ENCODE data around the gene NRDE2.
"Not testable (repeated sequence)": the region's sequence is repeated elsewhere in the genome, so short reads cannot be mapped to it uniquely, and the experiment has no call there.

The NRDE2 gene

GRCh38 chr14:90344331-90345238, 12.8 kb upstream of the NRDE2 start:
- DNase-seq (ENCODE audit: low spot score) = no peak

- DNase-seq (ENCODE audit: low spot score) = no peak
Measured at GRCh38 chr14:90342327-90342726, 10.6 kb upstream of the NRDE2 start.

GRCh38 chr14:90341784-90342183, 10.0 kb upstream of the NRDE2 start:
- DNase-seq (ENCODE audit: low spot score) = no peak

GRCh38 chr14:90341232-90341631, 9.5 kb upstream of the NRDE2 start:
- not testable (repeated sequence) for DNase-seq (ENCODE audit: low spot score)

GRCh38 chr14:90336985-90337384, 5.2 kb upstream of the NRDE2 start:
- no peak for DNase-seq (ENCODE audit: low spot score)

GRCh38 chr14:90336401-90336800, 4.7 kb upstream of the NRDE2 start:
- DNase-seq (ENCODE audit: low spot score) = no peak

DNA sequence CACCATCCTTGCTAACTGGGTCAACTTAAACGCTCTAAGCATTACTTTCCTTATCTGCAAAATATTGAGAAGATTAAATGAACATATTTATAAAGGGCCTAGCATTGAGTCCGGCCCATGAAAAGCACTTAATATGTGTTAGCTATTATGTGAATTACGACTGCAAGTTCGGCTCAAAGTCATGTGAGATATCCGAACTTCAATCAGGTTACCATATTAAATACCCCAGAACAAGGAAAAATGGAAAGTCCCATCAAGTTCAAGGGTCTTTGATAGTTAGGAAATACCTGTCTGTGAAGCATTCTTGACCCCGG, 487 bp upstream of the NRDE2 start:
- DNase-seq (ENCODE audit: low spot score) = no peak

- no peak for DNase-seq (ENCODE audit: low spot score)
Measured at GRCh38 chr14:90330203-90331196, 1.2 kb downstream of the NRDE2 start.

DNA sequence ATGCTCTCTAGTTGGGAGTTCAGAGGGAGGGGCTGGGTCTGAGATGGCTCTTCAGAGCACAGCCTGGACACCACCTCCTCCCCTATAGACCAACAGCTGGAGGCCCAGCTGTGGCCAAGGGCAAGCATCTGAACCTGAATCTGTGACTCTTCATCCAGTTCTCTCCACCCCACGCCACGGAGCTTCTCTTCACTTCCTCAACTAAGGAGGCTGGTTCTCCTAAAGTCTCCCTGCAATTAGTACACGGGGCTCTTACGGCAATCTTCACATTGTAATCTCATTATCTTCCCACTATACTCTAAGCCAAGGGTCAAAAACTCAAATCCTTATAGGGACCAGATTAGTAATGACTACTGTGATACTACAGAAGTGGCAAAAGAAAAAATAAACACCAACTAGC, 9.8 kb downstream of the NRDE2 start:
- DNase-seq (ENCODE audit: low spot score) = no peak

- DNase-seq (ENCODE audit: low spot score) = no peak
Measured at GRCh38 chr14:90319634-90320541, 11.9 kb downstream of the NRDE2 start.

DNA sequence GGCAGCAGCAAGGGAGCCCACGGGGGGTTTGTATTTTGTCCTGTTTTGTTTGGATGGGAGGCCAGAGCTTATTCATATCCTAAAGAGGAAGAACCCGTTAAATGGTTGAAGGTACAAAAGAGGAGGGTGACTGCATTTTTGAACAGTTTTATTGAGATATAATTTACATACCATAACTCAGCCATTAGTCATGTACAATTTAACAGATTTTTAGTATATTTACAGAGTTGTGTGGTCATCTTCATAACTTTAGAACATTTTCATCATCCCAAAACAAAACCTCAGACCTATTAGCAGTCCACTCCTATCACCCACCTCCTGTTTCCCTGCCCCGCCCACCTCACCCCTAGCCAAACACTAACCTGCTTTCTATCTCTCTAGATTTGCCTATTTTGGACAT, 12.6 kb downstream of the NRDE2 start:
- no peak for DNase-seq (ENCODE audit: low spot score)

- no peak for DNase-seq (ENCODE audit: low spot score)
Measured at GRCh38 chr14:90318016-90318415, 13.7 kb downstream of the NRDE2 start.

DNA sequence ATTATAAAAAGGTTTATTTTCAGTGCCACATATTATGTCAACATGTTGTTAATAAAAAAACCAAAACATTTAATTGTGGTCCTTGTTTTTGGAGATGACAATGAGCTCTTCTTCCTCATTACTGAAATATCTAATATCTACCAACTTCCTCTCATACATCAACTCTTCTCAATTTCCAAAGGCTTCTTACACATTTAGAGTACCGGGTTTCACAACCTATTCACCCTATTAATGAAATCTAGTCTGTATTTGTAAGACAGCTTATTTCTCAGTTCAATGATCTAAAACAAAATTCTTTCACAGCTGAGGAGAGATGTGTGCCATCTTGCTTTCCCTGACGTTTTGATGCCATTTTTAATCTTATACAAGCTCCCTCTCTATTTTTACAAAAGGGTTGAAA, 14.5 kb downstream of the NRDE2 start:
- no peak for DNase-seq (ENCODE audit: low spot score)

GRCh38 chr14:90308561-90308960, 23.2 kb downstream of the NRDE2 start:
- DNase-seq (ENCODE audit: low spot score) = no peak

GRCh38 chr14:90305176-90305601, 26.6 kb downstream of the NRDE2 start:
- DNase-seq (ENCODE audit: low spot score) = no peak

GRCh38 chr14:90304502-90304901, 27.2 kb downstream of the NRDE2 start:
- DNase-seq (ENCODE audit: low spot score) = no peak

GRCh38 chr14:90303473-90303872, 28.3 kb downstream of the NRDE2 start:
- no peak for DNase-seq (ENCODE audit: low spot score)

GRCh38 chr14:90302529-90303303, 29.0 kb downstream of the NRDE2 start:
- no peak for DNase-seq (ENCODE audit: low spot score)

DNA sequence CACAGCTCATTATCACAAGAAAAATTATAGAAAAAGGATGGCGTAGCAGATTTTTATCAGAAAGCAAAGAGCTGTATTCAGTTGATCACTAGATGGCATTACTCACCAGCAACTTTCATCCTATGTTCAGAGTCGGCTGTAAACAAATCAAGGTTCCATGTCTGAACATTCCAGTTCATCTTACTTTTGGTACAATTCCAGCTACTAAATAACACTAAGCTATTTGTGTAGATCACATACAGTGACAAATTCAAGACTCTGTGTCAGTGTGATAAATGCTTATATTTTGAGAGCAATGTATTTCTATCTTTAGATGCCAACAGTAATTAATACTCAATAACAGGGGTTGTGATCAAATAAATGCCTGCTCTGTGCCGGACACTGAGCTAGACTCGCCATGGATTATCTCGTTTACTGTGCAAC, 30.1 kb downstream of the NRDE2 start:
- no peak for DNase-seq (ENCODE audit: low spot score)

DNA sequence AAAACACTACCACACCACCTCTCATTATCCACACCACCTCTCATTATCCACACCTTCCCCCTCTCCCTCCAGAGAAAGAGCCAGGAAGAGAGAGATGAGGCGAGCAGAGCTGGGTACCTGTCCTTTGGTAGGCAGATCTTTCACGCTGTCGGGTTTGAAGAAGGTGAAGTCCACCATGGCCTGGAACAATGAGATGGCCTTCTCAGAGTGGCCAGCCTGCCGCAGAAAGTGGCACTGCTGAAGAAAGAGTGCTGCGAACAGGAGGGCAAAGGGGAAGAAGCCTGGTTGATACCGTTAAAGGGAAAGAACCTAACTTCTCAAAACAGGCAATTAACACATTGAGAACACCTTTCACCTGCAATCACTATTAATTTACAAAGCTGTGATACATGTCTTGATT, 30.6 kb downstream of the NRDE2 start:
- no peak for DNase-seq (ENCODE audit: low spot score)

DNA sequence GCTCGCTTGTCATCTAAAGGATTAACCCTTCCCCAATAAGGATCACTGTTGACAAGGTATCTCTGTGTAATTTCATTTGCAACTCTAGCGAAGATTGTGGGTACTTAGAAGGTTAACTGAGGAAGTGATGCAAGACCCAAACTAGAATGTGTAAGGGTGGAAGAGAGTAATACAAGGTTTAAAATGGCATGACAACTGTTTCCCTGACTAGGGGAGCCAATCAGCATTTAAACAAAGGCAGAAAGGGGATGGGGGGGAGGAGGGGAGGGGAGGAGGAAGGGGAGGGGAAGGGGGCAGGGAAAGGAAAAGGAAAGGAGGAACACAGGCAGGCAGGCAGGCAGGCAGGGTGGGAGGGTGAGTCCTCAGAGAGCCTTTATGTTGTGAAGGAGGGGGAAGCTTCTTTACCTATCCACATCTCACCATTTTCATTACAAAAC, 31.1 kb downstream of the NRDE2 start:
- DNase-seq (ENCODE audit: low spot score) = no peak
